Fibroblast of lung (primary cell): ENCODE results near the gene HMGCS2. TPM values are rescaled to one million over a fixed set of nuclear protein-coding genes. Genes with fewer than 3 reads are reported as not detected.

ENCODE experiments used
- DNase-seq, 2 donors: peaks; one replicate each; pipeline versions ENCODE4 v3.0.0 to v3.0.0-alpha.2; 2010; ENCODE audit warnings: low read depth in 2 of 2
- H2AFZ ChIP-seq: 2 replicates; pipeline ENCODE4 v1.5.1; 2012; ENCODE audit warnings: low read length, control low read depth, inconsistent platforms
- H3K27ac ChIP-seq: 2 replicates; pipeline ENCODE4 v1.5.1; 2011; ENCODE audit warnings: low read length, control low read depth; ENCODE audit not compliant: insufficient read depth
- H3K27me3 ChIP-seq: 2 replicates; pipeline ENCODE4 v1.5.1; 2011; ENCODE audit warnings: mild to moderate bottlenecking, low read length; ENCODE audit not compliant: control insufficient read depth, insufficient read depth
- H3K36me3 ChIP-seq: 2 replicates; pipeline ENCODE4 v1.5.1; 2011; ENCODE audit warnings: low read length; ENCODE audit not compliant: control insufficient read depth, insufficient read depth
- H3K4me1 ChIP-seq: 2 replicates; pipeline ENCODE4 v1.5.1; 2011; ENCODE audit warnings: low read length; ENCODE audit not compliant: control insufficient read depth, insufficient read depth; ENCODE audit errors: extremely low read depth
- H3K4me2 ChIP-seq: 2 replicates; pipeline ENCODE4 v1.5.1; 2011; ENCODE audit warnings: low read length, control low read depth; ENCODE audit not compliant: insufficient read depth; ENCODE audit errors: extremely low read depth
- H3K4me3 ChIP-seq, 4 experiments: fragments of 200-600 bp in 1 of 4; sonication (generic) in 1 of 4; replicated peaks in 1 of 4; 2 replicates each; pipeline ENCODE4 v1.5.1; 2011 to 2016; ENCODE audit warnings: low read length in 4 of 4, low read depth in 3 of 4, mild to moderate bottlenecking in 3 of 4, control low read depth in 2 of 4, inconsistent platforms in 1 of 4, mixed read lengths in 1 of 4; ENCODE audit not compliant: insufficient read depth in 1 of 4; ENCODE audit errors: control extremely low read depth in 1 of 4
- H3K79me2 ChIP-seq: 2 replicates; pipeline ENCODE4 v1.5.1; 2012; ENCODE audit warnings: mild to moderate bottlenecking, low read length, inconsistent platforms; ENCODE audit not compliant: control insufficient read depth, insufficient read depth
- H3K9ac ChIP-seq: 2 replicates; pipeline ENCODE4 v1.5.1; 2011; ENCODE audit warnings: mild to moderate bottlenecking, low read length, control low read depth; ENCODE audit not compliant: insufficient read depth
- H3K9me3 ChIP-seq: 2 replicates; pipeline ENCODE4 v1.5.1; 2012; ENCODE audit warnings: low read depth, low read length; ENCODE audit not compliant: control insufficient read depth, insufficient read depth
- H4K20me1 ChIP-seq: 2 replicates; pipeline ENCODE4 v1.5.1; 2011; ENCODE audit warnings: low read length; ENCODE audit not compliant: control insufficient read depth, insufficient read depth; ENCODE audit errors: extremely low read depth
- EZH2 ChIP-seq: IDR thresholded peaks from 2 replicates; pipeline ENCODE4 v1.5.1; 2012; ENCODE audit warnings: low read length, control low read depth, mild to moderate bottlenecking; ENCODE audit errors: missing control alignments
- polyA plus RNA-seq, 2 donors: library from polyadenylated mRNA; depleted of rRNA in 1 of 2; stranded (reverse) in 1 of 2; unstranded in 1 of 2; fragments of >200 nt; gene quantifications; 2 replicates each; pipeline ENCODE4 v1.2.1, GENCODE V29; 2011 to 2012; ENCODE audit warnings: missing spikeins in 1 of 2
- total RNA-seq: library from RNA; depleted of rRNA; stranded (reverse); fragments of >200 nt; gene quantifications from 2 replicates; pipeline ENCODE4 v1.2.1, GENCODE V29; 2014
- TF ChIP-seq, protein P1 (sequence below), 2 donors: IDR thresholded peaks in 1 of 2; conservative IDR thresholded peaks in 1 of 2; 1 replicate in 1 of 2; 2 replicates in 1 of 2; pipeline ENCODE4 v1.5.1; 2011 to 2012; ENCODE audit warnings: low read length in 2 of 2, control low read depth in 1 of 2, inconsistent platforms in 1 of 2, low read depth in 1 of 2, mild to moderate bottlenecking in 1 of 2

The HMGCS2 gene
- total and polyA plus RNA-seq, 2 donors (not counting 1 experiment from before 2014, with no cell fraction given) = not detected

GRCh38 chr1:119702384-119702783 is 66.3 kb downstream of the HMGCS2 start:
- TF ChIP-seq, protein P1, sequence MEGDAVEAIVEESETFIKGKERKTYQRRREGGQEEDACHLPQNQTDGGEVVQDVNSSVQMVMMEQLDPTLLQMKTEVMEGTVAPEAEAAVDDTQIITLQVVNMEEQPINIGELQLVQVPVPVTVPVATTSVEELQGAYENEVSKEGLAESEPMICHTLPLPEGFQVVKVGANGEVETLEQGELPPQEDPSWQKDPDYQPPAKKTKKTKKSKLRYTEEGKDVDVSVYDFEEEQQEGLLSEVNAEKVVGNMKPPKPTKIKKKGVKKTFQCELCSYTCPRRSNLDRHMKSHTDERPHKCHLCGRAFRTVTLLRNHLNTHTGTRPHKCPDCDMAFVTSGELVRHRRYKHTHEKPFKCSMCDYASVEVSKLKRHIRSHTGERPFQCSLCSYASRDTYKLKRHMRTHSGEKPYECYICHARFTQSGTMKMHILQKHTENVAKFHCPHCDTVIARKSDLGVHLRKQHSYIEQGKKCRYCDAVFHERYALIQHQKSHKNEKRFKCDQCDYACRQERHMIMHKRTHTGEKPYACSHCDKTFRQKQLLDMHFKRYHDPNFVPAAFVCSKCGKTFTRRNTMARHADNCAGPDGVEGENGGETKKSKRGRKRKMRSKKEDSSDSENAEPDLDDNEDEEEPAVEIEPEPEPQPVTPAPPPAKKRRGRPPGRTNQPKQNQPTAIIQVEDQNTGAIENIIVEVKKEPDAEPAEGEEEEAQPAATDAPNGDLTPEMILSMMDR (conservative IDR thresholded peaks at IDR 0.05 in 1 of 2, IDR thresholded peaks at IDR 0.05 in 1 of 2; ENCODE audit: low read depth in 1 of 2, low read length in 2 of 2) = no peak
- no peak for TF ChIP-seq EZH2

GRCh38 chr1:119701659-119702058 is 67.0 kb downstream of the HMGCS2 start:
- Histone ChIP-seq H3K36me3 (no peaks in the 10 kb centered on the region), H3K4me1 (no peaks in the 10 kb centered on the region), H2AFZ (no peak overlapping the region), H3K4me3 (no peak overlapping the region), H4K20me1 (no peaks in the 10 kb centered on the region), H3K79me2 (no peaks in the 10 kb centered on the region), H3K27ac (no peak overlapping the region), H3K9ac (no peak overlapping the region), H3K27me3 (no peaks in the 10 kb centered on the region), H3K9me3 (no peaks in the 10 kb centered on the region), H3K4me2 (no peak overlapping the region)
- no peak for DNase-seq
- no peak for TF ChIP-seq EZH2
- TF ChIP-seq, protein P1 (conservative IDR thresholded peaks at IDR 0.05 in 1 of 2, IDR thresholded peaks at IDR 0.05 in 1 of 2; ENCODE audit: low read depth in 1 of 2, low read length in 2 of 2) = no peak

More at GRCh38 chr1:119702384-119702783, 66.3 kb downstream of the HMGCS2 start:
- Histone ChIP-seq H3K4me3 (no peak overlapping the region), H3K9ac (no peak overlapping the region), H3K9me3 (no peaks in the 10 kb centered on the region), H3K4me2 (no peak overlapping the region), H3K27ac (no peak overlapping the region), H3K36me3 (no peaks in the 10 kb centered on the region), H4K20me1 (no peaks in the 10 kb centered on the region), H2AFZ (no peak overlapping the region), H3K79me2 (no peaks in the 10 kb centered on the region), H3K27me3 (no peaks in the 10 kb centered on the region), H3K4me1 (no peaks in the 10 kb centered on the region)
- peak; percentile 51 to 59 for DNase-seq

DNA sequence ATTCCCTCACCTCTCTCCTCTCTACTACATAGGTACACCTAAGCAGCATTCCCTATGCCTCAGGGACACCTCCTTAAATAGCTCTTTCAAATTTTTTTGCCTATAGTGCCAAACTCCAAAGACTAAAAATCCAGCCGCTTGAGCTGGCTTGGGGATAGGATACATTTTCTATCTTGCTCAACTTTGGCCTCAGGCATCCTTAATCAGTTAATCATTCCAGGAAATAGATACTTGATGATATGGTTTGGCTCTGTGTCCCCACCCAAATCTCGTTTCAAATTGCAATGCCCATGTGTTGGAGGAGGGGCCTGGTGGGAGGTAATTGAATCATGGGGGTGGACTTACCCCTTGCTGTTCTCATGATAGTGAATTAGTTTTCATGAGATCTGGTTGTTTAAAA is 68.4 kb downstream of the HMGCS2 start:
- H3K4me2 ChIP-seq = no peak overlapping the region
- H3K79me2 ChIP-seq = no peaks in the 10 kb centered on the region
- TF ChIP-seq EZH2 = no peak
- TF ChIP-seq, protein P1 (conservative IDR thresholded peaks at IDR 0.05 in 1 of 2, IDR thresholded peaks at IDR 0.05 in 1 of 2; ENCODE audit: low read depth in 1 of 2, low read length in 2 of 2) = no peak
- no peak overlapping the region for H3K27ac ChIP-seq
- no peak overlapping the region for H3K9ac ChIP-seq
- no peaks in the 10 kb centered on the region for H3K4me1 ChIP-seq
- no peaks in the 10 kb centered on the region for H3K36me3 ChIP-seq
- DNase-seq = no peak
- no peak overlapping the region for H3K4me3 ChIP-seq
- H2AFZ ChIP-seq = no peak overlapping the region
- H3K9me3 ChIP-seq = no peaks in the 10 kb centered on the region
- H3K27me3 ChIP-seq = no peaks in the 10 kb centered on the region
- H4K20me1 ChIP-seq = no peaks in the 10 kb centered on the region

Other genes starting within 250 kb of the HMGCS2 start
- 22.3 and 23.0 TPM in 2 replicates for gene ZNF697, start 120.6 kb downstream of the HMGCS2 start, total RNA-seq
- gene ZNF697, start 120.6 kb downstream of the HMGCS2 start, polyA plus RNA-seq = 7.4 and 9.6 TPM in 2 replicates
- 201 and 211 TPM in 2 replicates for gene PHGDH, start 57.0 kb downstream of the HMGCS2 start, total RNA-seq
- gene PHGDH, start 57.0 kb downstream of the HMGCS2 start, polyA plus RNA-seq = 44.3 and 45.0 TPM in 2 replicates
- not detected in 2 replicates for gene REG4, start 42.6 kb upstream of the HMGCS2 start, total RNA-seq
- not detected in 2 replicates for gene REG4, start 42.6 kb upstream of the HMGCS2 start, polyA plus RNA-seq
- not detected in 2 replicates for gene ADAM30, start 127.6 kb upstream of the HMGCS2 start, total RNA-seq
- not detected in 2 replicates for gene ADAM30, start 127.6 kb upstream of the HMGCS2 start, polyA plus RNA-seq